ENCODE results near the gene BACH2.
A peak's percentile ranks its signal among the peaks of the same experiment; 100 is the strongest.

Gene BACH2

DNA sequence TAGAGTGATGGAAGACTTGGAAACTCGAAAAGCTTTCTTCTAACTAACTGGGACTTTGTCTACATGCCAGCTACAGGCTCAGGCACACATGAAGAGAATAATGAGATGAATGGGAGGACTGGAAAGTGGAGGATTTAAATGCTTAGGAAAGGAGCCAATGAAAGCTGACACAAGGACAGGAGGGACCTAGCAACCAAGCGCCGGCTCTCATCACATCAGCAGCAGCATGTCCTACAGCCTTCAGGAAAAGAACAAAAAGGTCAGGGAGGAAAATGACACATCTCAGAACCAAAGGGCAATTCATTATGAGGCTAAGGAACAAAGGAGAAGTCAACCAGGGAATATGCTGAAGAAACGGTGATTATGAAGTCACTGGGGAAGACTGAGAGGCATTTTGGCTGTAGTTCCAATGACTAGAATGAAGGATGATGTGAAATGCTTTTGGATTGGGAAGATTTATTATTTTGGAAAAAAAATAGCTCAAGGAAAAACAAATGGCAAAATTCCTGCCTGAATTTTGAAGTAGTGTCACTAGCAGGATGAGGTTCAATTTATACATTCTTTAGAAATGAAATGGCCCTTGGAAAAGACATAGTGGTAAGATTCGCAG is 5.7 kb downstream of the BACH2 start:
- no peaks in the 10 kb centered on the region for H3K9me3 ChIP-seq (replicated peaks in 1 of 2; ENCODE audit: control insufficient read depth in 2 of 2, insufficient read depth in 1 of 2, low read depth in 1 of 2, low read length in 2 of 2)
- no peak overlapping the region for H3K4me2 ChIP-seq (ENCODE audit: insufficient read depth, low read length, poor library complexity, severe bottlenecking)
- H2AFZ ChIP-seq (ENCODE audit: low read length): peak overlapping the region; percentile 9
- no peak overlapping the region for H3K4me3 ChIP-seq (ENCODE audit: low read length in 2 of 2)
- no peaks in the 10 kb centered on the region for H3K36me3 ChIP-seq (replicated peaks in 1 of 2; ENCODE audit: control insufficient read depth in 2 of 2, insufficient read depth in 2 of 2, low read length in 2 of 2)
- no peak overlapping the region for H2BK15ac ChIP-seq (ENCODE audit: low read length)
- no peak overlapping the region for H3K14ac ChIP-seq (ENCODE audit: low read length)
- no peak for DNase-seq (ENCODE audit: low spot score)
- no peak overlapping the region for H3K23ac ChIP-seq (ENCODE audit: low read depth, low read length, poor library complexity)
- peaks cover 0 to 11% (median 0%) of the 10 kb centered on the region in 3 experiments for H3K27me3 ChIP-seq (ENCODE audit: control insufficient read depth in 3 of 3, insufficient read depth in 3 of 3, low read depth in 1 of 3, low read length in 3 of 3)
- H2AK5ac ChIP-seq (ENCODE audit: low read depth, low read length): no peak overlapping the region
- H4K91ac ChIP-seq (ENCODE audit: low read depth, low read length, poor library complexity): no peak overlapping the region
- H3K18ac ChIP-seq (ENCODE audit: low read length): no peak overlapping the region
- no peak overlapping the region for H3K4ac ChIP-seq (ENCODE audit: low read length)
- peaks cover 6 to 43% of the 10 kb centered on the region in 2 donors for H3K4me1 ChIP-seq (ENCODE audit: control insufficient read depth in 2 of 2, insufficient read depth in 1 of 2, low read depth in 1 of 2, low read length in 2 of 2)
- no peak overlapping the region for H2BK120ac ChIP-seq (ENCODE audit: low read depth, low read length)
- WGBS, 2 donors (ENCODE audit: extremely low coverage in 2 of 2, insufficient read length in 2 of 2, insufficient replicate concordance in 1 of 2): no CpG with 5 or more reads among the region's 5 CpGs
- H2BK12ac ChIP-seq (ENCODE audit: low read length): no peak overlapping the region
- H2BK5ac ChIP-seq (ENCODE audit: low read length): no peak overlapping the region
- H4K8ac ChIP-seq (ENCODE audit: low read depth, low read length): no peak overlapping the region
- no peaks in the 10 kb centered on the region for H3K79me1 ChIP-seq (ENCODE audit: low read depth, low read length)
- no peak overlapping the region for H3K27ac ChIP-seq (replicated peaks; ENCODE audit: low read length)
- H3K9ac ChIP-seq (ENCODE audit: low read depth, low read length, poor library complexity): no peak overlapping the region

DNA sequence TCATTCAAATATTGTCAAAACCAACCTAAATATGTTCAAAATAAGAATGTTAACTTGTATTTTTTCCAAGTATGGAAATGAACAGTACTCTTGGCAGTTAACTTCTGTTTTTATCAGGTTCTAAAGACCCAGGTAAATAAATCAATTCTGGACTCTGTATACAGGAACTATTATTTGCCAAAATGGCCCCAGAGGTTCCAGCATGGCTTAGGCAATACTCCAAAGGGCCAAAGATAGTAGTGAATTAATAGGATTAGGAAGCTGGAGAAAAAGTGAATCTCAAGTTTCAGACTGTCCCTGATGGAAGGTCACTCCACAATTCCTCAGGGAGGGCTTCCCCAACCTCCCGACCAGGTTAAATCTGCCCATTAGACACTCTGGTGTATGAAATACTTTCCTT is 6.7 kb downstream of the BACH2 start:
- H3K27ac ChIP-seq (replicated peaks; ENCODE audit: low read length): no peak overlapping the region
- no peak overlapping the region for H3K18ac ChIP-seq (ENCODE audit: low read length)
- H4K91ac ChIP-seq (ENCODE audit: low read depth, low read length, poor library complexity): no peak overlapping the region
- H2BK5ac ChIP-seq (ENCODE audit: low read length): no peak overlapping the region
- H2BK15ac ChIP-seq (ENCODE audit: low read length): no peak overlapping the region
- DNase-seq (ENCODE audit: low spot score): no peak
- no peaks in the 10 kb centered on the region for H3K9me3 ChIP-seq (replicated peaks in 1 of 2; ENCODE audit: control insufficient read depth in 2 of 2, insufficient read depth in 1 of 2, low read depth in 1 of 2, low read length in 2 of 2)
- no peak overlapping the region for H3K4me2 ChIP-seq (ENCODE audit: insufficient read depth, low read length, poor library complexity, severe bottlenecking)
- H3K9ac ChIP-seq (ENCODE audit: low read depth, low read length, poor library complexity): no peak overlapping the region
- H3K36me3 ChIP-seq (replicated peaks in 1 of 2; ENCODE audit: control insufficient read depth in 2 of 2, insufficient read depth in 2 of 2, low read length in 2 of 2): no peaks in the 10 kb centered on the region
- no peak overlapping the region for H2BK12ac ChIP-seq (ENCODE audit: low read length)
- no peak overlapping the region for H2AFZ ChIP-seq (ENCODE audit: low read length)
- H3K79me1 ChIP-seq (ENCODE audit: low read depth, low read length): no peaks in the 10 kb centered on the region
- no peak overlapping the region for H3K23ac ChIP-seq (ENCODE audit: low read depth, low read length, poor library complexity)
- no peak overlapping the region for H4K8ac ChIP-seq (ENCODE audit: low read depth, low read length)
- H3K4me1 ChIP-seq (ENCODE audit: control insufficient read depth in 2 of 2, insufficient read depth in 1 of 2, low read depth in 1 of 2, low read length in 2 of 2): peaks cover 10 to 52% of the 10 kb centered on the region in 2 donors
- H2BK120ac ChIP-seq (ENCODE audit: low read depth, low read length): no peak overlapping the region
- no peak overlapping the region for H3K14ac ChIP-seq (ENCODE audit: low read length)
- H3K27me3 ChIP-seq (ENCODE audit: control insufficient read depth in 3 of 3, insufficient read depth in 3 of 3, low read depth in 1 of 3, low read length in 3 of 3): peaks cover 0 to 7% (median 0%) of the 10 kb centered on the region in 3 experiments
- no peak overlapping the region for H3K4me3 ChIP-seq (ENCODE audit: low read length in 2 of 2)
- H3K4ac ChIP-seq (ENCODE audit: low read length): no peak overlapping the region
- no peak overlapping the region for H2AK5ac ChIP-seq (ENCODE audit: low read depth, low read length)
- no CpG with 5 or more reads among the region's 1 CpG for WGBS, 2 donors (ENCODE audit: extremely low coverage in 2 of 2, insufficient read length in 2 of 2, insufficient replicate concordance in 1 of 2)

DNA sequence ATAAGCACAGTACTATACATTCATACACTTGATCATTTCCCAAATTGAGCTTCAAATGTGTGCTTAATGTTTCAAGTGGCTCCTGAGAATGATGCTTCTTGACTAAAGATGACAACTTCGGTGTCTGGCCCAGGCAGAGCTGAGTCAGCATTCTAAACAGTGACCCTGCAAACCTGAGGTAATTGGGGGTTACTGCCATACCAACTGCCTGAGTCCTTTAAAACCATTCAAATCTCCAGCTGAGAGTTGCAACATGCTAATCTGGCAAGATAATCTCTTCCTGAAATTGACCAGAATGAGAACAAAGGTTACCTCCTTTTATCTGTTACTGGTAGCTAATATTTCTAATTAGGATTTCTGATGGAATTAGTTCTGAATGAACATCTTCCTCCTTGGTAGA is 8.2 kb downstream of the BACH2 start:
- H3K4me1 ChIP-seq (ENCODE audit: control insufficient read depth in 2 of 2, insufficient read depth in 1 of 2, low read depth in 1 of 2, low read length in 2 of 2): peaks cover 13 to 42% of the 10 kb centered on the region in 2 donors
- no peak overlapping the region for H3K9ac ChIP-seq (ENCODE audit: low read depth, low read length, poor library complexity)

DNA sequence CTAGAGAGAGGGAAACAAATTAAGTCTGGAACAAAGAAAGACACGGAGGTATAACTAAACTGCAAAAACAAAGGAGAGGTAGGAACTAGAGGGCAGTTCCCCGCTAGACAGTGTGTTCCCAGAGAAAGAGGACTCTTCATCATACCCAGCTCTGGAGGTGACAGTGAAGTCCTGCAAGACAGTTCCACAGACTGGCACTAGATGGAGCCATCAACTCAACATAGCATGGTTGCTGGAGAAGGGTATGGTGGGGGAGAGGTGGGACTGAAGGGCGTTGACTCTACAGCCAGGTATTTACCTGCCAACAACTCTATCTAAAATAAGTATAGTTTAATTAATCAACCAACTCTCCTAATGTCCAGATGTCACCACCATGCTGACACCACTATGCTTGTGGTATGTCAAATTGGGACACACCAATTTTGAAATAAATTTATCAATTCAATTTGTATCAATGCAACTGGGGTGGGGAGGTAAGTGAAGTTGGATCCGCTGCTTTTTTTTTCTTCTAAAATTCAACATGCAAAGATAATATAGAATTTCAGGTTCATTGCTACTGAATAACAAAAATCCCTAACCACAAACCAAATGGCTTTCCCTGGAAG is 9.7 kb downstream of the BACH2 start:
- Histone ChIP-seq H4K8ac (ENCODE audit: low read depth, low read length) (no peak overlapping the region), H3K4ac (ENCODE audit: low read length) (no peak overlapping the region)
- peak; percentile 46 for DNase-seq (ENCODE audit: low spot score)

More for the DNA sequence above, 8.2 kb downstream of the BACH2 start:
- Histone ChIP-seq H3K36me3 (replicated peaks in 1 of 2; ENCODE audit: control insufficient read depth in 2 of 2, insufficient read depth in 2 of 2, low read length in 2 of 2) (no peaks in the 10 kb centered on the region), H2AFZ (ENCODE audit: low read length) (no peak overlapping the region), H3K79me1 (ENCODE audit: low read depth, low read length) (no peaks in the 10 kb centered on the region), H3K14ac (ENCODE audit: low read length) (no peak overlapping the region), H2BK15ac (ENCODE audit: low read length) (no peak overlapping the region), H4K8ac (ENCODE audit: low read depth, low read length) (no peak overlapping the region), H3K4me3 (ENCODE audit: low read length in 2 of 2) (no peak overlapping the region), H3K23ac (ENCODE audit: low read depth, low read length, poor library complexity) (no peak overlapping the region), H3K4me2 (ENCODE audit: insufficient read depth, low read length, poor library complexity, severe bottlenecking) (no peak overlapping the region), H2BK12ac (ENCODE audit: low read length) (no peak overlapping the region), H2AK5ac (ENCODE audit: low read depth, low read length) (no peak overlapping the region), H3K18ac (ENCODE audit: low read length) (no peak overlapping the region), H3K27ac (replicated peaks; ENCODE audit: low read length) (no peak overlapping the region), H3K9me3 (replicated peaks in 1 of 2; ENCODE audit: control insufficient read depth in 2 of 2, insufficient read depth in 1 of 2, low read depth in 1 of 2, low read length in 2 of 2) (no peaks in the 10 kb centered on the region), H3K27me3 (ENCODE audit: control insufficient read depth in 3 of 3, insufficient read depth in 3 of 3, low read depth in 1 of 3, low read length in 3 of 3) (no peaks in the 10 kb centered on the region), H3K4ac (ENCODE audit: low read length) (no peak overlapping the region), H2BK120ac (ENCODE audit: low read depth, low read length) (no peak overlapping the region), H4K91ac (ENCODE audit: low read depth, low read length, poor library complexity) (no peak overlapping the region), H2BK5ac (ENCODE audit: low read length) (no peak overlapping the region)
- no peak for DNase-seq (ENCODE audit: low spot score)
- no CpG with 5 or more reads among the region's 1 CpG for WGBS, 2 donors (ENCODE audit: extremely low coverage in 2 of 2, insufficient read length in 2 of 2, insufficient replicate concordance in 1 of 2)

More for the DNA sequence above, 9.7 kb downstream of the BACH2 start:
- H3K27me3 ChIP-seq (ENCODE audit: control insufficient read depth in 3 of 3, insufficient read depth in 3 of 3, low read depth in 1 of 3, low read length in 3 of 3): no peaks in the 10 kb centered on the region
- no peak overlapping the region for H3K4me2 ChIP-seq (ENCODE audit: insufficient read depth, low read length, poor library complexity, severe bottlenecking)
- H2BK5ac ChIP-seq (ENCODE audit: low read length): no peak overlapping the region
- H2AFZ ChIP-seq (ENCODE audit: low read length): no peak overlapping the region
- no CpG with 5 or more reads among the region's 4 CpGs for WGBS, 2 donors (ENCODE audit: extremely low coverage in 2 of 2, insufficient read length in 2 of 2, insufficient replicate concordance in 1 of 2)
- H2BK120ac ChIP-seq (ENCODE audit: low read depth, low read length): no peak overlapping the region
- no peaks in the 10 kb centered on the region for H3K36me3 ChIP-seq (replicated peaks in 1 of 2; ENCODE audit: control insufficient read depth in 2 of 2, insufficient read depth in 2 of 2, low read length in 2 of 2)
- no peaks in the 10 kb centered on the region for H3K79me1 ChIP-seq (ENCODE audit: low read depth, low read length)
- H2BK15ac ChIP-seq (ENCODE audit: low read length): no peak overlapping the region
- H3K23ac ChIP-seq (ENCODE audit: low read depth, low read length, poor library complexity): no peak overlapping the region
- H2BK12ac ChIP-seq (ENCODE audit: low read length): no peak overlapping the region
- no peak overlapping the region for H4K91ac ChIP-seq (ENCODE audit: low read depth, low read length, poor library complexity)
- no peak overlapping the region for H3K9ac ChIP-seq (ENCODE audit: low read depth, low read length, poor library complexity)
- H3K18ac ChIP-seq (ENCODE audit: low read length): no peak overlapping the region
- H3K4me1 ChIP-seq (ENCODE audit: control insufficient read depth in 2 of 2, insufficient read depth in 1 of 2, low read depth in 1 of 2, low read length in 2 of 2): peaks cover 12 to 34% of the 10 kb centered on the region in 2 donors
- H3K9me3 ChIP-seq (replicated peaks in 1 of 2; ENCODE audit: control insufficient read depth in 2 of 2, insufficient read depth in 1 of 2, low read depth in 1 of 2, low read length in 2 of 2): no peaks in the 10 kb centered on the region
- no peak overlapping the region for H3K27ac ChIP-seq (replicated peaks; ENCODE audit: low read length)
- H2AK5ac ChIP-seq (ENCODE audit: low read depth, low read length): no peak overlapping the region
- H3K14ac ChIP-seq (ENCODE audit: low read length): no peak overlapping the region
- no peak overlapping the region for H3K4me3 ChIP-seq (ENCODE audit: low read length in 2 of 2)
